Endothelial cell of umbilical vein (primary cell): ENCODE data around the gene MYOG. TPM values are rescaled to one million over a fixed set of nuclear protein-coding genes. Genes with fewer than 3 reads are reported as not detected.

Experiments used
- BruUV-seq: library from RNA; stranded (reverse); fragments of 400-500 nt; replicated peaks from 2 replicates; lab custom pipeline; 2021; lab: Mats Ljungman, UMichigan
- CTCF ChIA-PET: fragments of 300-600, 350-600 bp; sonication (Branson Sonifier 250); formaldehyde crosslinking; loops from one replicate; lab custom pipeline; 2021; ENCODE audit warnings: antibody characterized with exemption, inconsistent platforms; lab: Charles Lee
- POLR2A ChIA-PET: fragments of 300-600, 350-600 bp; sonication (Branson Sonifier 250); formaldehyde crosslinking; loops from one replicate; lab custom pipeline; 2021; ENCODE audit warnings: antibody characterized with exemption, inconsistent platforms; lab: Charles Lee
- DNase-seq: peaks from one replicate; pipeline ENCODE4 v3.0.0-alpha.2; 2011; ENCODE audit warnings: low read depth, low spot score
- FAIRE-seq: peaks from 2 replicates; lab custom pipeline; 2011; peaks lifted over from hg19 to GRCh38; lab: Jason Lieb, UNC
- H2AFZ ChIP-seq: 2 replicates; pipeline ENCODE4 v1.6.0; 2012; ENCODE audit warnings: low read depth, low read length, control low read depth, inconsistent platforms
- H3K27ac ChIP-seq: 2 replicates; pipeline ENCODE4 v1.5.1; 2011; ENCODE audit warnings: low read depth, mild to moderate bottlenecking, control low read depth, low read length, moderate library complexity; ENCODE audit not compliant: insufficient read depth
- H3K27me3 ChIP-seq, 2 experiments: 2 replicates each; pipeline versions ENCODE4 v1.6.0 to v1.6.1; 2011; ENCODE audit warnings: low read length in 2 of 2, mixed read lengths in 1 of 2; ENCODE audit not compliant: control insufficient read depth in 2 of 2, insufficient read depth in 2 of 2
- H3K36me3 ChIP-seq, 2 experiments: 2 replicates in 1 of 2; 3 replicates in 1 of 2; pipeline ENCODE4 v1.5.1; 2011; ENCODE audit warnings: low read length in 2 of 2, mild to moderate bottlenecking in 1 of 2, moderate library complexity in 1 of 2; ENCODE audit not compliant: control insufficient read depth in 2 of 2, insufficient read depth in 2 of 2; ENCODE audit errors: extremely low read depth in 1 of 2
- H3K4me1 ChIP-seq: 3 replicates; pipeline ENCODE4 v1.5.1; 2011; ENCODE audit warnings: mild to moderate bottlenecking, low read length; ENCODE audit not compliant: control insufficient read depth, insufficient read depth; ENCODE audit errors: extremely low read depth
- H3K4me2 ChIP-seq: 2 replicates; pipeline ENCODE4 v1.6.1; 2011; ENCODE audit warnings: low read length, control low read depth, mixed read lengths; ENCODE audit not compliant: insufficient read depth
- H3K4me3 ChIP-seq, 3 experiments: fragments of 200-600 bp in 1 of 3; sonication (generic), shearing (Covaris generic) in 1 of 3; replicated peaks in 1 of 3; 2 replicates each; pipeline ENCODE4 v1.5.1; 2011 to 2016; ENCODE audit warnings: control low read depth in 3 of 3, low read length in 3 of 3, mild to moderate bottlenecking in 2 of 3, inconsistent platforms in 1 of 3, low read depth in 1 of 3, moderate library complexity in 1 of 3; ENCODE audit not compliant: insufficient read depth in 1 of 3
- H3K79me2 ChIP-seq: 2 replicates; pipeline ENCODE4 v1.6.0; 2012; ENCODE audit warnings: low read length, inconsistent platforms; ENCODE audit not compliant: control insufficient read depth, insufficient read depth
- H3K9ac ChIP-seq: replicated peaks from 2 replicates; pipeline ENCODE3; 2011; ENCODE audit warnings: low read length, control low read depth; ENCODE audit not compliant: insufficient read depth; ENCODE audit errors: extremely low read depth
- H3K9me1 ChIP-seq: replicated peaks from 3 replicates; pipeline ENCODE4 v1.6.0; 2011; ENCODE audit warnings: mild to moderate bottlenecking, low read length; ENCODE audit not compliant: control insufficient read depth, insufficient read depth; ENCODE audit errors: extremely low read depth
- H3K9me3 ChIP-seq: replicated peaks from 2 replicates; pipeline ENCODE4 v1.5.1; 2012; ENCODE audit warnings: low read length, inconsistent platforms; ENCODE audit not compliant: control insufficient read depth, insufficient read depth
- H4K20me1 ChIP-seq: replicated peaks from 2 replicates; pipeline ENCODE3; 2011; ENCODE audit warnings: mild to moderate bottlenecking, low read length; ENCODE audit not compliant: control insufficient read depth, insufficient read depth; ENCODE audit errors: extremely low read depth
- EZH2 ChIP-seq: IDR thresholded peaks from 2 replicates; pipeline ENCODE4 v1.6.1; 2012; ENCODE audit warnings: borderline replicate concordance, low read depth, mild to moderate bottlenecking, moderate library complexity, low read length, inconsistent platforms; ENCODE audit not compliant: severe bottlenecking
- FOS ChIP-seq: IDR thresholded peaks from 2 replicates; pipeline ENCODE4 v1.6.1; 2011; ENCODE audit warnings: mild to moderate bottlenecking, low read length, moderate library complexity, borderline replicate concordance; ENCODE audit not compliant: insufficient read depth
- GATA2 ChIP-seq: IDR thresholded peaks from 2 replicates; pipeline ENCODE4 v1.7.0; 2011; ENCODE audit warnings: low read depth, mild to moderate bottlenecking, moderate library complexity, mixed read lengths, low read length; ENCODE audit not compliant: insufficient read length, insufficient read depth
- JUN ChIP-seq: IDR thresholded peaks from 2 replicates; pipeline ENCODE4 v1.6.1; 2011; ENCODE audit warnings: borderline replicate concordance, low read depth; ENCODE audit not compliant: insufficient read length, insufficient read depth
- MYC ChIP-seq: IDR thresholded peaks from one replicate; pipeline ENCODE4 v1.6.1; 2011; ENCODE audit warnings: mild to moderate bottlenecking, low read depth, low read length
- dilution Hi-C: fragments of 300-500 bp; cut with MboI; formaldehyde crosslinking; loops from one replicate; pipeline ENCODE4 v1.15.0; 2019; ENCODE audit warnings: low sequenced_read_pairs; ENCODE audit not compliant: extremely low pct_ligation_motif_present
- intact Hi-C: fragments of 100-400 bp; cut with micrococcal nuclease; formaldehyde crosslinking; loops from one replicate; pipeline ENCODE4 v1.10.0; 2022
- polyA plus RNA-seq, 4 experiments: library from polyadenylated mRNA; depleted of rRNA in 3 of 4; stranded (reverse) in 3 of 4; unstranded in 1 of 4; fragments of >200 nt; gene quantifications; 2 replicates each; pipeline versions ENCODE4 v1.2.1 to v1.2.3, GENCODE V29; 2011 to 2012; ENCODE audit warnings: missing spikeins in 1 of 4
- total RNA-seq: library from RNA; stranded (reverse); gene quantifications from 2 replicates; pipeline ENCODE4 v1.2.3, GENCODE V29; 2021
- TF ChIP-seq, protein P1 (sequence below): IDR thresholded peaks from 2 replicates; pipeline ENCODE4 v1.6.1; 2011; ENCODE audit not compliant: insufficient read depth, insufficient read length
- TF ChIP-seq, protein P2 (sequence below), 2 donors: IDR thresholded peaks; 1 replicate in 1 of 2; 2 replicates in 1 of 2; pipeline ENCODE4 v1.5.1; 2011; ENCODE audit warnings: low read length in 2 of 2, mild to moderate bottlenecking in 2 of 2, moderate library complexity in 2 of 2, control low read depth in 1 of 2, inconsistent platforms in 1 of 2, low read depth in 1 of 2; ENCODE audit not compliant: insufficient read depth in 1 of 2; ENCODE audit errors: extremely low read depth in 1 of 2

The MYOG gene
- total and polyA plus RNA-seq, 2 donors (not counting 3 experiments of a cell fraction or from before 2014, with no cell fraction given): not detected

DNA sequence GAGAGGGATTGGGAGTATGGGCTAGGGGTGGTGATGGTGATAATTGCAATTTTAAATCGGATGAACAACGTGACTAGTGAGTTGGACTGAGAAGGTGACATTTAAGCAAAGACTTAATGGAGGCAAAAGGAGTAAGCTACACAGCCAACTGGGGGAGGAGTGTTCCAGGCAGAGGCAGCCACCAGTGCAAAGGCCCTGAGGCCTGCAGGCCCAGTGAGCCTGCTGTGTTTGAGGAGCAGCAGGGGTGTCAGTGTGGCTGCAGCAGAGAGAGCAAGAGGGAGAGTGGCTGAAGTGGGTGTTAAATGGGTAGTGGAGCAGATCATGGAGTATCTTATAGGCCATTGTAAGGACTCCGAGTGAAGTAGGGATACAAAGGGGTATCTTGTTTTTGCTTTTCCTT, 18.8 kb downstream of the MYOG start:
- ChIA-PET CTCF (interaction anchor here (1.0 to 2.5 kb wide), 4 partner anchors 27 to 200 kb away, joined by 3 to 10 read pairs (median 8); no protein-coding TSS in a partner anchor), POLR2A (no interaction called here)

More for the DNA sequence above, 18.8 kb downstream of the MYOG start:
- peaks cover 3 to 12% of the 10 kb centered on the region in 2 experiments for H3K27me3 ChIP-seq
- H3K9me1 ChIP-seq: no peaks in the 10 kb centered on the region
- no peak for DNase-seq
- H3K9ac ChIP-seq: no peak overlapping the region
- H3K36me3 ChIP-seq: no peaks in the 10 kb centered on the region
- no peaks in the 10 kb centered on the region for H3K79me2 ChIP-seq
- H4K20me1 ChIP-seq: no peaks in the 10 kb centered on the region
- no peak overlapping the region for H3K4me3 ChIP-seq
- no peak overlapping the region for H2AFZ ChIP-seq
- intact Hi-C loops (no loop called here), dilution Hi-C loops (no loop called here)
- no peaks in the 10 kb centered on the region for H3K4me1 ChIP-seq
- H3K9me3 ChIP-seq: no peaks in the 10 kb centered on the region
- H3K27ac ChIP-seq: no peak overlapping the region
- no peak for FAIRE-seq
- TF ChIP-seq GATA2 (no peak), FOS (no peak), MYC (no peak), JUN (no peak), EZH2 (no peak)
- TF ChIP-seq, protein P1, sequence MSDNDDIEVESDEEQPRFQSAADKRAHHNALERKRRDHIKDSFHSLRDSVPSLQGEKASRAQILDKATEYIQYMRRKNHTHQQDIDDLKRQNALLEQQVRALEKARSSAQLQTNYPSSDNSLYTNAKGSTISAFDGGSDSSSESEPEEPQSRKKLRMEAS: no peak
- TF ChIP-seq, protein P2, sequence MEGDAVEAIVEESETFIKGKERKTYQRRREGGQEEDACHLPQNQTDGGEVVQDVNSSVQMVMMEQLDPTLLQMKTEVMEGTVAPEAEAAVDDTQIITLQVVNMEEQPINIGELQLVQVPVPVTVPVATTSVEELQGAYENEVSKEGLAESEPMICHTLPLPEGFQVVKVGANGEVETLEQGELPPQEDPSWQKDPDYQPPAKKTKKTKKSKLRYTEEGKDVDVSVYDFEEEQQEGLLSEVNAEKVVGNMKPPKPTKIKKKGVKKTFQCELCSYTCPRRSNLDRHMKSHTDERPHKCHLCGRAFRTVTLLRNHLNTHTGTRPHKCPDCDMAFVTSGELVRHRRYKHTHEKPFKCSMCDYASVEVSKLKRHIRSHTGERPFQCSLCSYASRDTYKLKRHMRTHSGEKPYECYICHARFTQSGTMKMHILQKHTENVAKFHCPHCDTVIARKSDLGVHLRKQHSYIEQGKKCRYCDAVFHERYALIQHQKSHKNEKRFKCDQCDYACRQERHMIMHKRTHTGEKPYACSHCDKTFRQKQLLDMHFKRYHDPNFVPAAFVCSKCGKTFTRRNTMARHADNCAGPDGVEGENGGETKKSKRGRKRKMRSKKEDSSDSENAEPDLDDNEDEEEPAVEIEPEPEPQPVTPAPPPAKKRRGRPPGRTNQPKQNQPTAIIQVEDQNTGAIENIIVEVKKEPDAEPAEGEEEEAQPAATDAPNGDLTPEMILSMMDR (IDR thresholded peaks at IDR 0.05; ENCODE audit: extremely low read depth in 1 of 2, insufficient read depth in 1 of 2, low read depth in 1 of 2, low read length in 2 of 2): no peak
- BruUV-seq: no TSS peak
- no peak overlapping the region for H3K4me2 ChIP-seq
